ENCODE data around the gene PGBD5.

GRCh38 chr1:230328342-230329015 is 97.7 kb downstream of the PGBD5 start:
- TF ChIP-seq CTCF (IDR thresholded peaks at IDR 0.05) (no peak), POLR2A (IDR thresholded peaks at IDR 0.05) (no peak)
